ENCODE measurements around the gene EXOC4.
A peak's percentile ranks its signal among the peaks of the same experiment; 100 is the strongest.

The EXOC4 gene

DNA sequence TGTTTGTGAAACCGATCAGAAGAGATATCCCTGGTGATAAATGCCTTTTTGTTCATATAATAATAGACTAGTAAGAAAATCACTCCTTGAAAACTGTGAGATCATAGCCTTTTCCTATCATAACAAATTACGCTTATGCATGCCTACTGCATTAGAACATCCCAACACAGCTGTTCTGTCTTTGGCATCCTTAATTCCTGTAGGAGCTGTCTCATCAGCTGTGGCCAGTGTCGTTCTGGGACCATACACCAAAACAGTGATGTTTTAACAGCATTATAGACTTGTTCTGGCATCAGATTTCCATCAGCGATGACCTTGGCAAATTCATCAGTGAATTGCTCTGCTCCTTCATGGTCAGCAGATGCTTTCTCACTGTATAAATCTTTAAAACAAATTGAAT, 450.7 kb downstream of the EXOC4 start:
- peak; percentile 52 for DNase-seq (ENCODE audit: low read depth)

DNA sequence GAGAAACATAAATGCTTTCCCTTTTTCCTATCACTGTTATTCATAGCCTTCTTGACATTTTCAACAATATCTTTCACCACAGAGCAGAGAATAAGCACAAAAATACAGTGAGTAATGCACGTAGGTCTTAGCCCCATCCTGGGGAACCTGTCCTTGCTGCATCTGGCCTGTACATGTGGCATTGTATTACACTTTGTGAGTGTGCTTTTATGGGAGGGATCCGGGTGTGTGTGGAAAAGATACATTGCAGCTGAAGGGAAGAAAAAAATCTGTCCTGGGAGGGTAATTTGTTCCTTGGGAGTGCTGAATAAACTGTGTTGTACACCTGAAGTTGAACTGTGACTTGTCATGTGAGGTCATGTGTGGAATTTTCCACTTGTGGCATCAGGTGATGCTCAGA, 451.6 kb downstream of the EXOC4 start:
- DNase-seq (ENCODE audit: low read depth), result peak; percentile 58
- TF ChIP-seq, protein P1, sequence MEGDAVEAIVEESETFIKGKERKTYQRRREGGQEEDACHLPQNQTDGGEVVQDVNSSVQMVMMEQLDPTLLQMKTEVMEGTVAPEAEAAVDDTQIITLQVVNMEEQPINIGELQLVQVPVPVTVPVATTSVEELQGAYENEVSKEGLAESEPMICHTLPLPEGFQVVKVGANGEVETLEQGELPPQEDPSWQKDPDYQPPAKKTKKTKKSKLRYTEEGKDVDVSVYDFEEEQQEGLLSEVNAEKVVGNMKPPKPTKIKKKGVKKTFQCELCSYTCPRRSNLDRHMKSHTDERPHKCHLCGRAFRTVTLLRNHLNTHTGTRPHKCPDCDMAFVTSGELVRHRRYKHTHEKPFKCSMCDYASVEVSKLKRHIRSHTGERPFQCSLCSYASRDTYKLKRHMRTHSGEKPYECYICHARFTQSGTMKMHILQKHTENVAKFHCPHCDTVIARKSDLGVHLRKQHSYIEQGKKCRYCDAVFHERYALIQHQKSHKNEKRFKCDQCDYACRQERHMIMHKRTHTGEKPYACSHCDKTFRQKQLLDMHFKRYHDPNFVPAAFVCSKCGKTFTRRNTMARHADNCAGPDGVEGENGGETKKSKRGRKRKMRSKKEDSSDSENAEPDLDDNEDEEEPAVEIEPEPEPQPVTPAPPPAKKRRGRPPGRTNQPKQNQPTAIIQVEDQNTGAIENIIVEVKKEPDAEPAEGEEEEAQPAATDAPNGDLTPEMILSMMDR (IDR thresholded peaks at IDR 0.05; ENCODE audit: insufficient read depth, low read depth, low read length, missing control alignments), result no peak
- no peak overlapping the region for H3K4me3 ChIP-seq (ENCODE audit: low read length)

More for the DNA sequence above, 450.7 kb downstream of the EXOC4 start:
- no peak overlapping the region for H3K4me3 ChIP-seq (ENCODE audit: low read length)
- TF ChIP-seq, protein P1 (IDR thresholded peaks at IDR 0.05; ENCODE audit: insufficient read depth, low read depth, low read length, missing control alignments), result no peak

DNA sequence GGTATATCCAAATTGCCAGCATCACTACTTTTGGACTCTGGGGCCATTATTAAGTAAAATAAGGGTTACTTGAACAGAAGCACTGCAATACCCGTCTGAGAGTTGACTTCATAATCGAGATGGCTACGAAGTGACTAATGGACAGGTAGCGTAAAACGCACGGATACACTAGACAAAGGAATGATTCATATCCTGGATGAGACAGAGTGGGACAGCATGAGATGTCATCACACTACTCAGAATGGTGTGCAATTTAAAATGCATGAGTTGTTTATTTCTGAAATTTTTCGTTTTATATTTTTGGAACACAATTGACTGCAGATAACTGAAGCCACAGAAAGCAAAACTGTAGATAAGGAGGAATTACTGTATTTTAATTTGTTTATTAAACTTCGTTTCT, 452.7 kb downstream of the EXOC4 start:
- TF ChIP-seq, protein P1 (IDR thresholded peaks at IDR 0.05; ENCODE audit: insufficient read depth, low read depth, low read length, missing control alignments), result no peak
- H3K4me3 ChIP-seq (ENCODE audit: low read length), result no peak overlapping the region
- peak; percentile 96 for DNase-seq (ENCODE audit: low read depth)

DNA sequence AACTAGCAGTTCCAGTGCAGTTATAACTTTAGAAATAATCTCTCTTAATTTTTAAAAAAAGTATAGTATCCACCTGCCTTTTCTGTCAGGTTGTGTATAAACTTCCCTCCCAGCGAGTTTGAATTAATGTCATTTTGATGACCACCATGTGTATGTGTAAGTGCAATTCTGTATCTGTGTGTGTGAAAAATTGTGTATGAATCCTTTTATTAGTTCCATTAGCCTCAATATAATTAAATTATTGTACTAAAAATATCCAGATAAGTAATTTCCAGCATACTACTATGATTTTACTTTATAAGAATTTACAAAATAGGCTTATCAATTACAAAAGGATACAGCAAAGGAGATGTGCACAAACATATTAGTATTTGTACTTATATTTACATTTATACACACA, 453.1 kb downstream of the EXOC4 start:
- H3K4me3 ChIP-seq (ENCODE audit: low read length), result no peak overlapping the region
- DNase-seq (ENCODE audit: low read depth), result no peak
- TF ChIP-seq, protein P1 (IDR thresholded peaks at IDR 0.05; ENCODE audit: insufficient read depth, low read depth, low read length, missing control alignments), result no peak

GRCh38 chr7:133709036-133709880, 456.4 kb downstream of the EXOC4 start:
- H3K4me3 ChIP-seq (ENCODE audit: low read length), result no peak overlapping the region
- TF ChIP-seq, protein P1 (IDR thresholded peaks at IDR 0.05; ENCODE audit: insufficient read depth, low read depth, low read length, missing control alignments), result no peak

DNA sequence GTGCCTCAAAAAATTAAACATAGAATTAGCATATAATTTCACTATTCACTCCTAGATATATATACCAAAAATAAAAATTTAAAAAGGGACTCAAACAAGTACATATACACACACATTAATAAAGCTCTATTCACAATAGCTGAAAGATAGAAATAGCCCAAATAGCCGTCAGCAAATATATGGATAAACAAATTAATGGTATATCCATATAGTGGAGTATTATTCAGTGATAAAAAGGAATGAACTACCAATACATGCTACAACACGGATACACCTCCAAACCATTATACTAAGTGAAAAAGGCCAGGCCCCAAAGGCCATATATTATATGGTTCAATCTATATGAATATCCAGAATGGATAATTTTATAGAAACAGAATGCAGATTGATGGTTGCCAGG, 459.7 kb downstream of the EXOC4 start:
- TF ChIP-seq, protein P1 (IDR thresholded peaks at IDR 0.05; ENCODE audit: insufficient read depth, low read depth, low read length, missing control alignments), result no peak
- DNase-seq (ENCODE audit: low read depth), result no peak
- no peak overlapping the region for H3K4me3 ChIP-seq (ENCODE audit: low read length)

More at GRCh38 chr7:133709036-133709880, 456.4 kb downstream of the EXOC4 start:
- no peak for DNase-seq (ENCODE audit: low read depth)

DNA sequence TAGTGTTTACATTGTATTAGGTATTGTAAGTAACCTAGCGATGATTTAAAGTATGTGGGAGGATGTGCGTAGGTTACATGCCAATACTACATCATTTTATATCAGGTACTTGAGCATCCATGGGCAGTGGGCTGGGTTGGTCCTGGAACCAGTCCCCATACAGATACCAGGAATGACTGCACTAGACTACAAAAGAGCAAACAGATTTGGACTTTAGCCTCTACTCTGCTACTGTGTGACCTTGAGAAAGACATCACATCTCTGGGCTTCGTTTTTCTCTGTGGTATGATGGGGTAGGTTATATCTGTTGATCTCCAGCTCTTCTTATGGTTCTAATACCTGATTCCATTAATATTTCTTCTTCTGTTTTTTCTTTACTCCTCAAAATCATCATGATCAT, 461.8 kb downstream of the EXOC4 start:
- no peak overlapping the region for H3K4me3 ChIP-seq (ENCODE audit: low read length)
- DNase-seq (ENCODE audit: low read depth), result no peak
- TF ChIP-seq, protein P1 (IDR thresholded peaks at IDR 0.05; ENCODE audit: insufficient read depth, low read depth, low read length, missing control alignments), result no peak
